ENCODE results near the gene CLDN19. TPM values are rescaled to one million over a fixed set of nuclear protein-coding genes. Genes with fewer than 3 reads are reported as not detected.
"Not testable (repeated sequence)": the region's sequence is repeated elsewhere in the genome, so short reads cannot be mapped to it uniquely, and the experiment has no call there.

CLDN19 gene
- total RNA-seq, 1 donor from 2014 or later, result not detected

DNA sequence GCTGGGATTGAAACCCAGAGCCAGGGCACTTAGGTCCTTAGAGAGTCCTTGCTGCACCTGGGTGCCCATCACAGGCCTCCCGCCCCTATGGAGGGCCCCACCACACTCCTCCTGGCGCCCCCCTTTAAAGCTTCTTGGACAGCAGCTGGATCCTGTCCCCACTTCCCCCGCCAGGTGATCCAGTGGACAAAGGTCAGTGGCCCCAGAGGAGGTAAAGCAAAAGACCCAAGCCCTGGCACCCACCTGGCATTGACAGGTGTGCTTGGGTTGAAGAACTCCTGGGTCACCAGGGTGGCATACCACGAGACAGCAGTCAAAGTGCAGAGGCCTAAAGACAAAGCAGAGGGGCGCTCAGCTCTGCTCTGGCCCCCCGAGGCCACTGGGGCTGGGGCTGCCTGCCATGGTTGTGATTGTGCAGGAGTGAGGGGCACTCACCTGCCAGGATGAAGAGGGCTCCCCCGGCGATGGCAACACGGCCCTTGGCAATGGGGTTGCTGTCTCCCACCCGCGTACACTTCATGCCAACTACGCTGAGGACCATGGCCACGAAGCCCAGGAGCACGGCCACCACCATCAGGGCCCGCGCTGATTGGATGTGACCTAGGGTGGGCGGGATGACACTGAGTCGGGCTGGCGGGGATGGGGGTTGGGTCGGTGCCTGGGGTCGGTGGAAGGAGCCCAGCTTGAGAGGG lies 1.9 kb downstream of the CLDN19 start:
- DNase-seq, result no peak

DNA sequence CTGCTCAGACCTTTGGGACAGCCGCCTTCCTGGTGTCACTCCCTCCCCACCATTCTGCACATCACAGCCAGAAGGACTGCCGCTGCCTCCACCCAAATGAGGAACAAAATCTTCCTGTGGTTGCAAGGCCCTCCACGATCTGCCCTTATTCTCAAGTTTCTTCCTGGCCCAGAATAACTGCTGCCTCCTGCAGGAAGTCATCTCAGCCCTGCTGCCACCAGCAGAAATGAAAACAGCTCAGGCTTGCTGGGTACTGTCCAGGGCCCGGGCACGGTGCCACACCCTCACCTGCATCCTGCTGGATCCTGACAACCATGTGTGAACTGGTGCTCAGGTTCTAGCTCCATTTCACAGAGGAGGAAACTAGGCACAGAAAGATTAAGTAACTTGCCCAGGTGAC lies 2.8 kb downstream of the CLDN19 start:
- no peak for DNase-seq

DNA sequence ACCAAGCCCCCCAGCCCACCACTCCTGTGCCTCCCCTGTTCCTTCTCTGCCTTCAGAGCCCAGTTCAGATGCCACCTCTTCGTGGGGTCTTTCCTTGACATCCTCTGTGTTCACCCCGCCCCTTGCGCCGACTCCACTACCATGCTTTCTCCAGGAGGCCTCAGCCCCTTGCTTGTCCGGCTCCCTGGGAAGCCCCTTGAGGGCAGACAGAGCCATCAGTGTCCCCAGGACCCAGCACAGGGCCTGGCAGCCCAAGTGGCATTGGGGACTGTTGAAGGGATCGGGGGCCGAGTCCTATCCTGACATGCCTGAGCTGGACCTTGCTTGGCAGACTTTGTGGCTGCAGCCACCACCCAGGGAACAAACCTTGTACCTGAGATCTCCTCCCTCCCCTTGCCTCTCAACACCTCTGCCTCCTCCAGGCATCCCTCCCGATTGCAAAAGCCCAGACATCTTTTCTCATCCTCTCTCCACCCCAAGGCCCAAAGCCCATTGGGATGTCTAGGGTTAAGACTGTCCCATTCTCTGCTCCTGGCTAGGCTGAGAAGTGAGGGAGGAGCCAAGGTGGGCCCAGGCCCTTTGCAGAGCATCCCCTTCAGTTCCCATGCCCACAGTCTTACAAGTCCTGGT lies 3.4 kb downstream of the CLDN19 start:
- DNase-seq, result no peak

DNA sequence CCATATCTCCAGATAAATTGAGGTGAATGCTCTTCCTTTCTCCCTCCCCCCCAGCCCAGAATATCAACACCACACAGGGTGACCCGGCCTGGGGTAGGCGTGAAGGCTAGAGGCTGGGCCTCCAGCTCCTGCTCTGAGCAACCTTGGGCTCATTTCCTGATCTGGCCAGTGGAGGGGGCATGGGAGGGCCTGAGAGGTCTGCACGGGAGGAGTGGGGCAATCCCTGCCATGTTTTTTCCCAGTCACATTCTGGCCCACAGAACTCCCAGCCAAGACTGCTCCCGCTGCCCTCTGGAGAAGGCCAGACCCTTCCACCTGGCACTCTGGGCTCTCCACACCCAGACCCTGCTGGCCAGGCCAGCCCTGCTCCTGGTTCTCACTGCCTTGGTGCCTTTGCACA lies 3.9 kb downstream of the CLDN19 start:
- no peak for DNase-seq

DNA sequence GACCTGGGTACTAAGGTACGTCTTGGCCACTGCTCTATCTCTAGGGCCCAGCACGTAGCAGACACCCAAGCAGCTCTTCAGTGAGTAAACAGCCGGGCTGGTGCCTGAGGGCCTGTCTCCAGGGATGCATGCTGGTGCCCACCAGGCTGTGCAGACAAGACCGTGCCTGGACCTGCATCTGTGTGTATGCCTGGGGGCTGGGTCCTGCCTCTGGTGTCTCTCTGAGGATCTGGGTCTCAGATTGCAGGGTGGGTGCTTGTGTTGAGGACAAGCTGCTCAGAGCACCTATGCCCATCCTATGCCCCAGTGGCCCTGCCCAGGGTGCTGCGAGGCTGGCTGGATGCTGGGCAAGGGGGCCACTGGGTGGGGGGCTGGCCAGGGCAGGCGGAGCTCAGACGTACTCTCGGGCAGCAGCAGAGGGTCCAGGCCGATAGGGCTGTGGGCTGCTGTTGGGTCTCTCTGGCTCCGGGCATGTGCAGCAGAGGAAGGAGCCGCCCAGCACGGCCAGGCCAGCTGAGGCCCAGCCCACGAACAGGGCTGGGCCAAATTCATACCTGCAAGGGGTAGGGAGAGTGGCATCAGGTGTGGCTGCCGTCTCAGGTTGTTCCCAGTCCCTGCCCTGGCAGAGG lies 4.4 kb downstream of the CLDN19 start:
- no peak for DNase-seq

DNA sequence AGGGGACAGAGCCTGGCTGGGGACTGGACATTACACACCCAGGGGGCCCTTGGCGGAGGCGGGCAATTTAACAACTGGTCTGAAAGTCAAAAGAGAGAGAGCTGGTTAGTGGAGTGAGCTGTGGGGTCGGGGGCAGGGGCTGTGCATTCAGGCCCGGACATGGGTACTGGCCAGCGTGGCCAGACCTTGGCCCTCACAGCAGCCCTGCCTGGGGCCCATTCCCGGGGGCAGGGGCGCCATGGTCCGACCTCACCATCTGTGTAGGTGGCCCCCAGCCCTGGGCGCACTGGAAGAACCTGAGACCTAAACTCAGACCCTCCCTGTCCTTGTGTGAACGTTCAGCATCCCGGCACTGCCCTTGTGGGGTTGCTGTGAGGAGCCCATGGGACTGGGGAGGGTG lies 5.0 kb downstream of the CLDN19 start:
- no peak for DNase-seq

GRCh38 chr1:42734201-42735035 lies 5.6 kb downstream of the CLDN19 start:
- no peak for DNase-seq

- DNase-seq, result no peak
Observed at GRCh38 chr1:42733415-42734200, 6.4 kb downstream of the CLDN19 start.

DNA sequence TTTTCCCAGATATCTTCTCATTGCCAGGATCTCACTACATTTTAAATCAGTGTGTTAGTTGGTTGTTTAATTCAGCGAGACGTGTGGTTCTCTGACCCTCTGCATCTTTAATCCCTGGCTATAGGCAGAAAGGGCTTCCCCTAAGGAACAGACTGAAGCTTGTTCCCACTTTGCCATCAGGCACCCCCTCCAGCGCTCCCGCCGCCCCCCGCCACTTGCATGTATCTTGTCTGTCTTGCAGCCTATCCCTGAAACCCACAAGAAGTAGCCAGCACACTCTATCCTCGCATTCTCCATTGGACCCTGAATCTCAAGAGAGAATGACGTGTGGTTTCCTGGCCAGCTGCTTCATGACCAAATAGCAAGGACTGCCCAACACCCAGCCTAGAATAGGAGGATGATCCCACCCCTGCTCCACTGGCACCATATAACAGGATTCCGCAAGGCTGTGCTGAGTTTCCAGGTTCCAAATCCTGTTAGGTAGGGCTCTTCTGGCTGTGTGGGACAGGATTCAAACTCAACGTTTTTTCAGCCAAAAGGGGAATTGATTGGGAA lies 7.8 kb downstream of the CLDN19 start:
- no peak for DNase-seq

DNA sequence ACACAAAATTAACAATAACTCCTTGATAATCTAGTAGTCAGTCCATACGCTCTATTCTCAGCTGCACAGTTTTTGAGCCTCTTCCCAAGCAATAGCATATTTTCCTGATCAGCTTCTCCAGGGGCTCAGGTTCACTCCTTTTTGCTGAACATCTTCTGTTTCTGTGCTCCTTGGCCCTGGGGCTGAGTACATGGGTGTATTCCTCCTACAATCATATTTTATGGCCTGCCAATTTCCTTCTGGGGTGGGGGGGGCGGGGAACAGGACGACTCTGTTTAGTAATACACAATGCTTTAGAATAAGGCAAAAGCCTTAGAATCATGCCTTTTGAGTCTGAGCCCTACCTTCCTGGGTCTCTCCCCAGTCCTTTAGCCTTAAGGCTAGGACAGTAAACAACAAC lies 8.5 kb downstream of the CLDN19 start:
- no peak for DNase-seq

GRCh38 chr1:42730988-42731387 lies 9.0 kb downstream of the CLDN19 start:
- no peak for DNase-seq

GRCh38 chr1:42730002-42730401 lies 10.0 kb downstream of the CLDN19 start:
- DNase-seq, result no peak

- not testable (repeated sequence) for DNase-seq
Observed at GRCh38 chr1:42725820-42726219, 14.2 kb downstream of the CLDN19 start.

DNA sequence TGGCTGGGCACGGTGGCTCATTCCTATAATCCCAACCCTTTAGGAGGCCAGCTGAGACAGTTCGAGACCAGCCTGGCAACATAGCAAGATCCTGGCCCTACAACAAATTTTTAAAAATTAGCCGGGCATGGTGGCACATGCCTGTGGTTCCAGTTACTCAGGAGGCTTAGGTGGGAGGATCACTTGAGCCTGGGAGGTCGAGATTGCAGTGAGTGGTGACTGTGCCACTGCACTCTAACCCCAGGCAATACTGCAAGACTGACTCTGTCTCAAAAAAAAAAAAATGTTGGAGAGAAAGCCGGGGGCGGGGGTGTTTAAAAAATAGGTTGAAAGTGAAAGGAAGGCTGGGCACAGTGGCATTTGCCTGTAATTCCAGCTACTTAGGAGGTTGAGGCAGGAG lies 16.5 kb downstream of the CLDN19 start:
- DNase-seq, result no peak

GRCh38 chr1:42722403-42722802 lies 17.6 kb downstream of the CLDN19 start:
- DNase-seq, result not testable (repeated sequence)

DNA sequence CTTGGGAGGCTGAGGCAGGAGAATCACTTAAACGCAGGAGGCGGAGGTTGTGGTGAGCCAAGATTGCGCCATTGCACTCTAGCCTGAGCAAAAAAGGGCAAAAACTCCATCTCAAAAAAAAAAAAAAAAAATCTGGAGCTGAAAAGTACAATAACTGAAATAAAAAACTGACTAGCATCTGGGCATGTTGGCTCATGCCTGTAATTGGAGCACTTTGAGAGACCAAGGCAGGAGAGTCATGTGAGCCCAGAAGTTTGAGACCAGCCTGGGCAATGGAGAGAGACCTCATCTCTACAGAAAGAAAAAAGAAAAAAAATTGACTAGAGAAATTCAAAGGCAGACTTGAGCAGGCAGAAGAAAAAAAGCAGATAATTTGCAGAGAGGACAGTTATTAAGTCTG lies 18.1 kb downstream of the CLDN19 start:
- DNase-seq, result no peak

DNA sequence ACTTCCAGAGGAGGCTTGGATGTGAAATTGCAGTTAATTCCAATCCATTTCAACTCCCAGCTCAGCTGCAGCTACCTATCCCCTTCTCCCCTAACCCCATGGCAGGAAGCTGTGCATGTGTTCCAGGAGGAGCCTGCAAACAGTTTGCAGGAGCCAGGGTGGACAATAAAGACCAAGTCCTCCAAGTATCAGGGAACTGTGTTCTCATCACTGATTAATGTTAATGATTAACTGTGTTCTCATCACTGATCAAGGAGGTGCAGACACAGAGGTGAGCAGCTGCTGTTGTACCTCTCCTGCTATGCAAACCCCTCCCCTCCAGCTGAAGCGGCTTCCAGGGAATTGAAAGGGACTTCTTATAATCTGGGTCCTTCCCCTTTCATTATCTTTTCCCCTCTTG lies 19.2 kb downstream of the CLDN19 start:
- DNase-seq, result no peak

DNA sequence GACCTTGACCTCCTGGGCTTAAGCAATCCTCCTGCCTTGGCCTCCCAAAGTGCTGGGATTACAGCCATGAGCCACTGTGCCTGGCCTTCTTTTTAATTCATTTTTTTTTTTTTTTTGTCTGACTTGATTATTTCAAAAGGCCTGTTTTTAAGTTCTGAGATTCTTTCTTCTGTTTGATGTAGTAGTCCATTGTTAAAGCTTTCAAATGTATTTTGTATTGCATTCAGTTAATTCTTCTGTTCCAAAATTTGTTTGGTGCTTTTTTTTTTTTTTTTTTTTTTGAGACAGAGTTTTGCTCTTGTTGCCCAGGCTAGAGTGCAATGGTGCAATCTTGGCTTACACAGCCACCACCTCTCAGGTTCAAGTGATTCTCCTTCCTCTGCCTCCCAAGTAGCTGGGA lies 25.6 kb downstream of the CLDN19 start:
- not testable (repeated sequence) for DNase-seq

GRCh38 chr1:42713293-42713692 lies 26.7 kb downstream of the CLDN19 start:
- no peak for DNase-seq

DNA sequence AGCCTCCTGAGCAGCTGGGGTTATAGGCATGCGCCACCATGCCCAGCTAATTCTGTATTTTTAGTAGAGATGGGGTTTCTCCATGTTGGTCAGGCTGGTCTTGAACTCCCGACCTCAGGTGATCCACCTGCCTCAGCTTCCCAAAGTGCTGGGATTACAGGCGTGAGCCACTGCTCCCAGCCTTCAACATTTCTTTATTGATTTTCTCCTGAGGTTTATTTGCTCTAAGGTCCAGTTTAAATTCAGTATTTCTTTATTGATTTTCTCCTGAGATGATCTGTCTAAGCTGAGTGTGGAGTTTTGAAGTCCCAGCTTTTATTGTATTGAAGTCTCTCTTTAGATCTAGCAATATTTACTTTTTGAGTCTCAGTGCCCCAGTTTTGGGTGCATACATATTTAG lies 27.2 kb downstream of the CLDN19 start:
- not testable (repeated sequence) for DNase-seq

GRCh38 chr1:42703888-42704464 lies 36.1 kb downstream of the CLDN19 start:
- no peak for DNase-seq

Data from occipital lobe (tissue), 2 donors.